Endothelial cell of umbilical vein (primary cell): ENCODE data around the gene KLK5. TPM values are rescaled to one million over a fixed set of nuclear protein-coding genes. Genes with fewer than 3 reads are reported as not detected.

Source experiments
- BruUV-seq: library from RNA; stranded (reverse); fragments of 400-500 nt; replicated peaks from 2 replicates; lab custom pipeline; 2021; lab: Mats Ljungman, UMichigan
- CTCF ChIA-PET: fragments of 300-600, 350-600 bp; sonication (Branson Sonifier 250); formaldehyde crosslinking; loops from one replicate; lab custom pipeline; 2021; ENCODE audit warnings: antibody characterized with exemption, inconsistent platforms; lab: Charles Lee
- POLR2A ChIA-PET: fragments of 300-600, 350-600 bp; sonication (Branson Sonifier 250); formaldehyde crosslinking; loops from one replicate; lab custom pipeline; 2021; ENCODE audit warnings: antibody characterized with exemption, inconsistent platforms; lab: Charles Lee
- DNase-seq: peaks from one replicate; pipeline ENCODE4 v3.0.0-alpha.2; 2011; ENCODE audit warnings: low read depth, low spot score
- FAIRE-seq: peaks from 2 replicates; lab custom pipeline; 2011; peaks lifted over from hg19 to GRCh38; lab: Jason Lieb, UNC
- H2AFZ ChIP-seq: 2 replicates; pipeline ENCODE4 v1.6.0; 2012; ENCODE audit warnings: low read depth, low read length, control low read depth, inconsistent platforms
- H3K27ac ChIP-seq: 2 replicates; pipeline ENCODE4 v1.5.1; 2011; ENCODE audit warnings: low read depth, mild to moderate bottlenecking, control low read depth, low read length, moderate library complexity; ENCODE audit not compliant: insufficient read depth
- H3K27me3 ChIP-seq, 2 experiments: 2 replicates each; pipeline versions ENCODE4 v1.6.0 to v1.6.1; 2011; ENCODE audit warnings: low read length in 2 of 2, mixed read lengths in 1 of 2; ENCODE audit not compliant: control insufficient read depth in 2 of 2, insufficient read depth in 2 of 2
- H3K36me3 ChIP-seq, 2 experiments: 2 replicates in 1 of 2; 3 replicates in 1 of 2; pipeline ENCODE4 v1.5.1; 2011; ENCODE audit warnings: low read length in 2 of 2, mild to moderate bottlenecking in 1 of 2, moderate library complexity in 1 of 2; ENCODE audit not compliant: control insufficient read depth in 2 of 2, insufficient read depth in 2 of 2; ENCODE audit errors: extremely low read depth in 1 of 2
- H3K4me1 ChIP-seq: 3 replicates; pipeline ENCODE4 v1.5.1; 2011; ENCODE audit warnings: mild to moderate bottlenecking, low read length; ENCODE audit not compliant: control insufficient read depth, insufficient read depth; ENCODE audit errors: extremely low read depth
- H3K4me2 ChIP-seq: 2 replicates; pipeline ENCODE4 v1.6.1; 2011; ENCODE audit warnings: low read length, control low read depth, mixed read lengths; ENCODE audit not compliant: insufficient read depth
- H3K4me3 ChIP-seq, 3 experiments: fragments of 200-600 bp in 1 of 3; sonication (generic), shearing (Covaris generic) in 1 of 3; replicated peaks in 1 of 3; 2 replicates each; pipeline ENCODE4 v1.5.1; 2011 to 2016; ENCODE audit warnings: control low read depth in 3 of 3, low read length in 3 of 3, mild to moderate bottlenecking in 2 of 3, inconsistent platforms in 1 of 3, low read depth in 1 of 3, moderate library complexity in 1 of 3; ENCODE audit not compliant: insufficient read depth in 1 of 3
- H3K79me2 ChIP-seq: 2 replicates; pipeline ENCODE4 v1.6.0; 2012; ENCODE audit warnings: low read length, inconsistent platforms; ENCODE audit not compliant: control insufficient read depth, insufficient read depth
- H3K9ac ChIP-seq: replicated peaks from 2 replicates; pipeline ENCODE3; 2011; ENCODE audit warnings: low read length, control low read depth; ENCODE audit not compliant: insufficient read depth; ENCODE audit errors: extremely low read depth
- H3K9me1 ChIP-seq: replicated peaks from 3 replicates; pipeline ENCODE4 v1.6.0; 2011; ENCODE audit warnings: mild to moderate bottlenecking, low read length; ENCODE audit not compliant: control insufficient read depth, insufficient read depth; ENCODE audit errors: extremely low read depth
- H3K9me3 ChIP-seq: replicated peaks from 2 replicates; pipeline ENCODE4 v1.5.1; 2012; ENCODE audit warnings: low read length, inconsistent platforms; ENCODE audit not compliant: control insufficient read depth, insufficient read depth
- H4K20me1 ChIP-seq: replicated peaks from 2 replicates; pipeline ENCODE3; 2011; ENCODE audit warnings: mild to moderate bottlenecking, low read length; ENCODE audit not compliant: control insufficient read depth, insufficient read depth; ENCODE audit errors: extremely low read depth
- CTCF ChIP-seq, 2 donors: IDR thresholded peaks; 1 replicate in 1 of 2; 2 replicates in 1 of 2; pipeline ENCODE4 v1.5.1; 2011; ENCODE audit warnings: low read length in 2 of 2, mild to moderate bottlenecking in 2 of 2, moderate library complexity in 2 of 2, control low read depth in 1 of 2, inconsistent platforms in 1 of 2, low read depth in 1 of 2; ENCODE audit not compliant: insufficient read depth in 1 of 2; ENCODE audit errors: extremely low read depth in 1 of 2
- EZH2 ChIP-seq: IDR thresholded peaks from 2 replicates; pipeline ENCODE4 v1.6.1; 2012; ENCODE audit warnings: borderline replicate concordance, low read depth, mild to moderate bottlenecking, moderate library complexity, low read length, inconsistent platforms; ENCODE audit not compliant: severe bottlenecking
- FOS ChIP-seq: IDR thresholded peaks from 2 replicates; pipeline ENCODE4 v1.6.1; 2011; ENCODE audit warnings: mild to moderate bottlenecking, low read length, moderate library complexity, borderline replicate concordance; ENCODE audit not compliant: insufficient read depth
- GATA2 ChIP-seq: IDR thresholded peaks from 2 replicates; pipeline ENCODE4 v1.7.0; 2011; ENCODE audit warnings: low read depth, mild to moderate bottlenecking, moderate library complexity, mixed read lengths, low read length; ENCODE audit not compliant: insufficient read length, insufficient read depth
- JUN ChIP-seq: IDR thresholded peaks from 2 replicates; pipeline ENCODE4 v1.6.1; 2011; ENCODE audit warnings: borderline replicate concordance, low read depth; ENCODE audit not compliant: insufficient read length, insufficient read depth
- MAX ChIP-seq: IDR thresholded peaks from 2 replicates; pipeline ENCODE4 v1.6.1; 2011; ENCODE audit not compliant: insufficient read depth, insufficient read length
- MYC ChIP-seq: IDR thresholded peaks from one replicate; pipeline ENCODE4 v1.6.1; 2011; ENCODE audit warnings: mild to moderate bottlenecking, low read depth, low read length
- POLR2A ChIP-seq: IDR thresholded peaks from 2 replicates; pipeline ENCODE4 v1.6.1; 2012; ENCODE audit warnings: low read depth, mild to moderate bottlenecking, control low read depth, low read length
- POLR2AphosphoS5 ChIP-seq: IDR thresholded peaks from 2 replicates; pipeline ENCODE4 v1.6.1; 2012; ENCODE audit warnings: low read depth, mild to moderate bottlenecking, control low read depth, low read length, moderate library complexity; ENCODE audit not compliant: insufficient read depth
- dilution Hi-C: fragments of 300-500 bp; cut with MboI; formaldehyde crosslinking; loops from one replicate; pipeline ENCODE4 v1.15.0; 2019; ENCODE audit warnings: low sequenced_read_pairs; ENCODE audit not compliant: extremely low pct_ligation_motif_present
- intact Hi-C: fragments of 100-400 bp; cut with micrococcal nuclease; formaldehyde crosslinking; loops from one replicate; pipeline ENCODE4 v1.10.0; 2022
- polyA plus RNA-seq, 4 experiments: library from polyadenylated mRNA; depleted of rRNA in 3 of 4; stranded (reverse) in 3 of 4; unstranded in 1 of 4; fragments of >200 nt; gene quantifications; 2 replicates each; pipeline versions ENCODE4 v1.2.1 to v1.2.3, GENCODE V29; 2011 to 2012; ENCODE audit warnings: missing spikeins in 1 of 4
- total RNA-seq: library from RNA; stranded (reverse); gene quantifications from 2 replicates; pipeline ENCODE4 v1.2.3, GENCODE V29; 2021

The KLK5 gene
- total and polyA plus RNA-seq, 2 donors (not counting 3 experiments of a cell fraction or from before 2014, with no cell fraction given): not detected

- Histone ChIP-seq H3K9me1 (no peaks in the 10 kb centered on the region), H3K27ac (no peak overlapping the region), H4K20me1 (no peaks in the 10 kb centered on the region), H3K4me2 (no peak overlapping the region), H3K4me3 (no peak overlapping the region), H3K36me3 (no peaks in the 10 kb centered on the region), H3K9ac (no peak overlapping the region), H2AFZ (no peak overlapping the region), H3K4me1 (no peaks in the 10 kb centered on the region), H3K27me3 (no peaks in the 10 kb centered on the region), H3K9me3 (no peaks in the 10 kb centered on the region), H3K79me2 (no peaks in the 10 kb centered on the region)
- FAIRE-seq: no peak
- POLR2A ChIA-PET: no interaction called here
- dilution Hi-C loops: no loop called here
- TF ChIP-seq MYC: no peak
- TF ChIP-seq POLR2A: no peak
- intact Hi-C loops: no loop called here
- BruUV-seq: no TSS peak
- no peak for DNase-seq
- CTCF ChIA-PET: interaction anchor here (2.6 kb wide), 1 partner anchor 23 kb away, joined by 7 read pairs; no protein-coding TSS in a partner anchor
Observed at GRCh38 chr19:50998061-50998460, 45.2 kb upstream of the KLK5 start.

- Histone ChIP-seq H3K27ac (no peak overlapping the region), H3K79me2 (no peaks in the 10 kb centered on the region), H3K36me3 (no peaks in the 10 kb centered on the region), H3K9me1 (no peaks in the 10 kb centered on the region), H3K27me3 (no peaks in the 10 kb centered on the region), H3K9me3 (no peaks in the 10 kb centered on the region), H3K4me1 (no peaks in the 10 kb centered on the region), H2AFZ (no peak overlapping the region), H3K4me3 (no peak overlapping the region), H4K20me1 (no peaks in the 10 kb centered on the region), H3K9ac (no peak overlapping the region), H3K4me2 (no peak overlapping the region)
- intact Hi-C loops: no loop called here
- TF ChIP-seq POLR2AphosphoS5: no peak
- TF ChIP-seq JUN: no peak
- TF ChIP-seq CTCF (IDR thresholded peaks at IDR 0.05; ENCODE audit: extremely low read depth in 1 of 2, insufficient read depth in 1 of 2, low read depth in 1 of 2, low read length in 2 of 2): no peak
- no peak for TF ChIP-seq MYC
- TF ChIP-seq GATA2: no peak
- TF ChIP-seq MAX: no peak
- no peak for TF ChIP-seq EZH2
- TF ChIP-seq FOS: no peak
- no peak for TF ChIP-seq POLR2A
- no peak for DNase-seq
- dilution Hi-C loops: no loop called here
- ChIA-PET CTCF (no interaction called here), POLR2A (no interaction called here)
- no peak for FAIRE-seq
- BruUV-seq: no TSS peak
Observed at GRCh38 chr19:50994129-50994528, 41.3 kb upstream of the KLK5 start.
